ENCODE results near the gene SECTM1.

The SECTM1 gene

DNA sequence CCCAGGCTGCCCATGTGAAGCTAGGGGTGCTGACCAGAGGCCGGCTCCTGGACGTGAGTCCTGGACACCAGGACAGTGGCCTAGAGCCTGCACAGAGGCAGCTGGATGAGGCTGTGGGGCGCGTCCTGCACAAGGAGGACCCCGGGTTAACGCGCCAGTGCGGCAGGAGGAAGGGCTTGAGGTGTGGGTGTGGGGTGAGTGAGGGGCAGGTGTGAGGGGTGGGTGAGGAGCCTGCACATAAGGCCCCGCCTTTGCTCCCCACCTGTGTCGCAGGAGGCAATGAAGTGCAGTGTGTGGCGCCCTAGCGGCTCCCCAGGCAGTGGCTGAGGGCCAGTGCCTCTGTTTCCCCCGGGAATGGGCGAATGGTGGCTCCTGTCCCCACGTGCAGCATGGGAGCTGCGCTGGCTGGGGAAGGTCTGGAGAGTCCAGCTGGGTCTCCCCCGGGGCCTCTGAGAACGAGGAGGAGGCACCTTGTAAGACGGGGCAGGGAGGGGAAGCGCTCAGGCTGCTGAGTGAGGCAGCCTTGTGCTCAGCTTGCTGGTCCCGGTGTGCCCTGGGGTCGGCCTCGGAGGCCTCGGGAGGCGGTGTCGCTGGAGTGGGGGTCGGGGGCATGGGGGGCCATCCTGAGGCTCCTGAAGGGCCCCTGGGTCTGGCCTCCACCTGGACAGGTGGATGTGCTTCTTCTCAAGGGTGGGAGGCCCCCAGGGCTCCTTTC lies 19.4 kb downstream of the SECTM1 start:
- DNase-seq = no peak

DNA sequence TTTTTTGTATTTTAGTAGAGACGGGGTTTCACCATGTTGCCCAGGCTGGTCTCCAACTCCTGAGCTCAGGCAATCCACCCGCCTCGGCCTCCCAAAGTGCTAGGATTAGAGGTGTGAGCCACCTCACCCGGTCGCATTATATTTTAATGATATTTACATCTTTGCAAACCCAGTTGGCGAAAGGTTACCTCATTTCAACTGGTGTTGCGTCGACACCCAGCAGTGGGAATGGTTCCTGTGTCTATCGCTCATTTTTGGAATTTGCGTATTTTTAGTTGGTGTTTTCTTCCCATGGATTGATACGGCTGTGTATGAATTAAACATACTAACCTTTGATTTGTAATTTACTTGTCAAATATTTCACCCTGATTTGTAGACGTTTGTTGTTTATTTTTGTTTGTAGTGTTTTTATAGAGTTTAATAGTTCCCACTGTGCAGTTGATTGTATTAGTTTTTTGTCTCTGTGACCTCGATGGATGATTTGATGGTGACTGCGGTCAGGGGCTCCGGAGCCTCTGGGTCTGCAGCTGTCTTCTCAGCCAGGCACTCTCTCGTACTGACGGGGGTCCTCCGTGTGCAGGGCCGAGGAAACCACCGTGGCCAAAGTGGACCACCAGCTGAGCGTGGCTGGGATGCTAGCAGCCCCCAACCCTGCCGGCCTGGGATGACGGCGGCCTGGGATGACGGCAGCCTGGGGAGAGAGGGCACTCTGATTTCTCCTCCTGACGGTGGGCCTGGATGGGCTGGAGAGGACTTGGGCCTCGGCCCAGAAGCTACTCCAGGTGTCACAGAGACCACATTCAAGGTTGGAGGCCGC lies 20.2 kb downstream of the SECTM1 start:
- no peak for DNase-seq

DNA sequence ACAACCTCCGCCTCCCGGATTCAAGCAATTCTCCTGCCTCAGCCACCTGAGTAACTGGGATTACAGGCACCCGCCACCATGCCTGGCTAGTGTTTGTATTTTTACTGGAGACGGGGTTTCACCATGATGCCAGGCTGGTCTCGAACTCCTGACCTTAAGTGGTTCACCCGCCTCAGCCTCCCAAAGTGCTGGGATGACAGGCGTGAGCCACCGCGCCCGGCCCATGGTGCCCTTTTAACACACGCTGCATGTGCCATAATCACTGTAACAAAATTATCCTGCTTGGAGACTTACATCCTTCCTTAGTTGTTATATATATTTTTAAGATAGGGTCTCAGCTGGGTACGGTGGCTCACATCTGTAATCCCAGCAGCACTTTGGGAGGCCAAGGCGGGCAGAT lies 21.6 kb downstream of the SECTM1 start:
- no peak for DNase-seq

DNA sequence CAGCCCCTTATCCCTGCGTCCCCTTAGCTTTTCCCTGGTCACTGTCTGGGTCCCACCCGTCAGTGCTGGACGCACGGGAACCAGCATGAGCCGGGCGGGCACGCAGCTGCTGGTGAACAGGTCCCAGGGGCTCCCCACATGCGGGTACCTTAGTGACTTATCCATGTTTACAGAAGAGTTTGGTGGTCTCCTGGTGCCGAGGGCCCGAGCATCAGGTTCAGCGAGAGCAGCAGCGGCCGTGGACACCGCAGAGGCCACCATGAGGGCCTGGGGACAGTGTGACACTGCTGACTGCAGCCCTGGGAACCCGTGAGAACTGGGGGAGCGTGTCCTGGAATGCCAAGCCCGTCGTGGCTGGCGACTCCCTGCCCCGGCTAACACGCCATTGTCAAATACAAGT lies 22.7 kb downstream of the SECTM1 start:
- no peak for DNase-seq

DNA sequence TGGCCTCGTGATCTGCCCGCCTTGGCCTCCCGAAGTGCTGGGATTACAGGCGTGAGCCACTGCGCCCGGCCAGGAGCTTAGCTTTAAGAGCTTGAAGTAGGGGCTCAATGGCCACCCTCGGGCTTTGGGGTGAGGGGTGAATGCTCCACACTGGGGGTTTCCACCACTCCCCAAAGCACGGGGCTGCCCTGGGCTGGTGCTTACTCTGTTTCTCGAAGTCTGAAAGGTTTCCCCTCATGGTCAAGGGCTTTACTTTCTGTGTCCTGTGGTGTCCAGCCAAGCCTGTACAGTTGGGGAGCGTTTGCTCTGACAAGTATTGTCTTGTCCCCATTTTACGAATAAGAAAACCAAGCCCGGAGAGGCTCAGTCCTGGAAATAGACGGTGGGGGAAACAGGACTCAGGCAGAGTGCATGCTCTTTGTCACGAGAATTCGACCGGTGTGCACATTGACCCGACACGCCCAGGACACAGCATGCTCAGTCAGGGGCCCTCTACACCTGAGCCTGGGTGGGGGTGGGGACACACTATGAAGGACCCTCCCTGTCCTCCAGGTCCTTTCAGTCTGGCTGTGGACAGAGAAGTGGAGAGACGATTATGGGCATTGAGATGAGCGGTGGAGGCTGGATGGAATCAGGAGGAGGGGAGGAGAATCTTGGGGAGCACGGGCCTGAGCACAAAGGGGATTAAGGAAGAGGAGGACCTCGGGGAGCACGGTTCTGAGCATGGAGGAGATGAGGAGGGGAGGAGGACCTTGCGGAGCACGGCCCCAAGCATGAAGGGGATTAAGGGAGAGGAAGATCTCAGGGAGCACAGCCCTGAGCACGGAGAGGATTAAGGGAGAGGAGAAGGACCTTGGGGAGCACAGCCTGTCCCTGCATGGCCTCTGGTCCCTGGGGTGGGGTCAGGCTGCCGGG lies 23.7 kb downstream of the SECTM1 start:
- no peak for DNase-seq

DNA sequence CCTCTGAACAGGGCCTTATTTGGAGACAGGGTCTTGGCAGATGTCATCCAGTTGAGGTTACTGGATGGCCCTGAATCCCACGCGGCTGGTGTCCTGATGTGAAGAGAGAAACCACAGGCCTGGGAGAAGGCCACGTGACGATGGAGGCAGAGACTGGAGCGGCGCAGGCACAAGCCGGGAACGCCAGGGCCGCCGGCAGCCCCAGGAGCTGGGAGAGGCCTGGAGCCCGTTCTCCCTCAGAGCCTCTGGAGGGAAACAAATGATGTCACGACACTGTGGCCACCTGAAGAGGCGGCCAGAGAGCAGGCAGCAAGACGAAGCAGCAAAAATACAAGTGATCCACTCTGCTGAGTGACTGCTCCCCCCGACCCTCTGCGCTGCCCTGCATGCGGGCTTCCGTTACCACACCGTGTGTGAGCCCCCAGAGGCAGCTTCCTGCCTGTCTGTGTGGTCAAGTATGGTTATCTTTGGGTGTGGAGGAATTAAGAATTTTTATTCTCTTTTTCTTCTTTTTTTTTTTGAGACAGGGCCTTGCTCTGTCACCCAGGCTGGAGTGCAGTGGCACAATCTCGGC lies 27.8 kb downstream of the SECTM1 start:
- DNase-seq = no peak

DNA sequence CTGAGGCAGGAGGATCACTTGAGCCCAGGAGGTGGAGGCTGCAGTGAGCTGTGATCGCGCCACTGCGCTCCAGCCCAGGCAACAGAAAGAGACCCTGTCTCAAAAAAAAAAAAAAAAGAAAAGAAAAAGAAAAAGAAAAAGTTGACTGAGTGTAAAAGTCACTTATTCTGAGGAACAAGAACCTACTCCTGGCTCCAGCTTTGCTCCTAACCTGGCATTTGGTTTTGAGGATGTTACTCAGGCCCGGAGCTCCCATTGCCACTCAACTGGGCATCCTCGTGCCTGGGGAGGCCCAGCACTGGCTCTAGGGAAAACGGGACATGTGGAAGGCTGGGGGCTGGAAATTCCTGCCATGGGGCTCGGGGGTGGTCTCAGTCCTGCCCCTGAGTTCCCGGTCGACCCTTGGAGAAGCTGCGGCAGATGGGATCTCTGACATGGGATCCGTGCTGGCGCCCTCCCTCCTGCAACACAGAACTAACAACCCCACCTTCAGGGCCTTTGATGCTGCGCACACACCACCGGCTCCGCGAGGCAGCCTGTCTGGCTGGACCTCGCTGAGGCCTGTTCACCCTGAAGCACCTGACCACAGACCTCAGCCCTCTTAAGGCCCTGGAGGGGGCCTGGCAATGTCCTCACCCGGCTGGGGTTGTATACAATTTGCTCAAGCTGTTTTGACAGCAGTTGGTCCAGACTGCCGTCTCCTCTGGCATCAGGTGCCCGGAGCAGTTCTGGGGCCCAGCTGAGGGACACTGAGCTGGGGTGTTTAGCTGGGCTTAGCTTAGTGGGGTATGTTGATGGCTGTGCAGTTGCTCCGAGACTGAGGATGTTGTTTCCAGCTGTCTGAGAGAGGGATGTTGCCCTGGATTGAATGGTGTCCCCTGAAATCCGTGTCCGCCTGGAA lies 28.5 kb downstream of the SECTM1 start:
- peak; percentile 2 for DNase-seq

DNA sequence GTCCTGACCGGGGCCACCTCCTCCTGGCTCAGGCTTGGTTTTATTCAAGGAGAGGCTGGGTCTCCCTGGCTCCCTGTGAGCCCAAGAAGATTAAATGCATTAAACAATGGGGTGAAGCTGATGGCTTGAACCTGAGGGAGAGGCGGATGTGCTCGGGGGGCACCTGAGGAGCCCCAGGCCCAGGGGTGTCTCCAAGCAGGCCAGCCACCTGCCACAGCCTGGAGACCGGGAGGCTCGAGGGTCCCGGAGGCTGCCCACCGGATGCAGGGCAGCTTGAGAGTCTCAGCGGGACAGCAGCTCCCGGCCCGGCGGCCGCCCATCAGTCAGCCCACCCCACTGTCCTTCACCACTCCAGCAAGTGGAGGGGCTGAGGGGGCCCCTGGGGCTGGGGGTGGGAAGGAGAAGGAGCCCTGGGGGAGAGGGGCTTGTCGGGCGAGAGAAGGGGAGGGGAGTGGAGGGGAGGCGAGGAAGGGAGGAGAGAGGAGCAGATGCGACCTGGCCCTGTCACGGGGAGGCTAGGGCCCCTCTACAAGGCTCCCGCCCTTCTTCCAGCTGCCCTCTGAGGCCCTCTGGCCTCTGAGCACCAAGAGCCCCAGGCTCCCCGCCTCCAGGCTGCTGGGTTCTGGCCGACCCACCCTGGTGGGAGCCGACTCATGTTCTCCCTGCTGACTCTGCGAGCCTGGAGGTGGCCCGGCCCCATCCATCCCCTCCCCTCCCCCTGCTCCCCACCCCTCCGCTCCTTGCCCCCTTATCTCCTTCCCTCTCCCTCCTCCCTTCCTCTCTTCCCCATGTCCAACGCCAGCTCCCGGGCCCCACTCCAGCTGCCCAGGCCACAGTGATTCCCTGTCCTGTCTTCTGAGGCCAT lies 29.4 kb downstream of the SECTM1 start:
- DNase-seq = no peak

DNA sequence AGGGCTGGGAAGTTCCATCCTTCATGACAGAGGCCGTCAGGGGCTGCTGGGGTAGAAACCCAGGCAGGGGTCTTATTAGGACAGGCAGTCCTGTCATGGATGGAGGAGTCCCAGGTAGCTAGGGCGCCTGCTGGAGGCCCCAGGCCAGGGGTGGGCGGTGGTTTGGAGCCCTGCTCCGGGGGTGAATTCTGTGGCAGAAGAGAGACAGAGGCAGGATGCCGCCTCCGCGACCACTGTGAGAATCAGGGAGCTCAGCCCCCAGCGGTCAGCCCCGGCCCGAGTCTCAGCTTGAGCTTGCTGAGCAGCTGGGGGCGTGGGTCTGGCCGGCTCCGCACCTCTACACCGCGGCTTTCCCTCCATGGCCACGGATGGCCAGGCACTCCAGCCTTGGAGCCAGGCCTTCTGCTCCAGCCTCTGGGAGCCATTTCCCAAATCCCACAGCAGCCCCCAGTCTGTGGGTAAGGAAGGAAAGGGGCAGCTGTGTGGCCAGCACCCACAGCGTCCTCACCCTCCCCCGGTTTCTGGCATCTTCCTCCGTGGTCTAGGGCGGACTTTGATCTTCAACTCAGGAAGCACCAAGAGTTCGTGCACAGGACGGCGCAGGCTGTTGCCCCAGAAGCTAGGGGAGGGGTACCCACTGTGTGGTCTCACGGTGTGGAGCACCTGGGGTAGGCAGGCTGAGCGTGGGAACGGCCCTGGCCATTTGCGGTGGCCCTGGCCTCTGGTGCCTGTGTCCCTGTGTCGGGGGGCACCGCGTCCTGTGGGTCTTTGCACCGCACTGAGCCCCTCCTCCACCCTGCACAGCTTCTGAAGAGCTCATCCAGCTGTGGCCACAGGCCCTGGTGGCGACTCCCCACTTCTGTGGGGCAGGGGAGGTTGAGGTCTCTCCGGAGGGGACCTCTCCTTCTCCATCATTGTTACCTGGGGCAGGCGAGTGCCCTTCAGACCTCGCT lies 30.3 kb downstream of the SECTM1 start:
- no peak for DNase-seq

DNA sequence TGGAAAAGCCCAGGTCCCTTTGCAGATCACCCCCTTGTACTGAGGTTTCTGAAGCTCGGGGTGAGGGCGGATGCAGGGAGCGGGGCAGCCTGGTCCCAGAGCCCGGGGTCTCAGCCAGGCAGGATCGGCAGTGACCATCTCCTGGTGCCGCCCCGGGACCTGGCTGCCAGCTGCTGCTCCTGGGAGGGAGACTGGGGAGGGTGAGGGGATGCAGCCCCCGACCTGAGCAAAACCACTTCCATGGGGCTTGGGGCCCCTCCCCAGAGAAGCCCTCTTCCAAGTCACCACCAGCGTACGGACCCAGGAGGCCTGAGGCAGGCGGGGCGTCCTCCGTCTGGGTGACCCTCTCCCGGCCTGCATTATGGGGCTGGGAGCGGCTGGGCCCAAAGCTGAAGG lies 31.0 kb downstream of the SECTM1 start:
- DNase-seq = no peak

DNA sequence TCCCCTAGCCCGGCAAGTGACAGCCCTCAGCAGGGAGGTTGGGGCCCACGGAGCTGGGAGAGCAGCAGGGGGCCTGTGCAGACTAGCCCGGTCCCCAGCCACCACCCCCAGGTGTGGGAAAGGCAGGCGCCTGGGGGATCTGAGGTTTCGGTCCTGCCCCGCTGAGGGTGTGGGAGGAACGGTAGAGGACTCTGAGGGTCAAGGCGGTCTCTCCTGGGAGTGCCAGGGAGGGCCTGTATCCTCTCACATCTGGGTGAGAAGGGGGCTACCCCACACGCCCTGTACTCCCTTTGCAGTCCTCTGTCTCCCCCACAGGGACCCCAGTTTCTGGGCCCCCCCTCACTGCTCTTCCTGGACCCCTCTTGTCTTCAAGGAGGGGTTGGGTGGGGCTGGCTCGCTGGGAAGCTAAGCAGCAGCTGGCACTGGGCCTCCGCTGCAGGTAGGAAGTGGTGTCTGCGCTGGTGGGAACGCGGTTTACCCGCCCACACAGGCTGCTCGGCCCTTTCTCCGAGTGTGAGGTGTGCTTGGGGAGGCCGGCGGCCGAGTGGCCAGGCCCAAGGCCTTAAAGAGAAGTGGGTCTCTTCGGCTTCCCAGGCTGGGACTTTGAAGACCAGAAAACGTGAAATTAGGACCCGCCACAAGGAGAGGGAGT lies 31.5 kb downstream of the SECTM1 start:
- no peak for DNase-seq

DNA sequence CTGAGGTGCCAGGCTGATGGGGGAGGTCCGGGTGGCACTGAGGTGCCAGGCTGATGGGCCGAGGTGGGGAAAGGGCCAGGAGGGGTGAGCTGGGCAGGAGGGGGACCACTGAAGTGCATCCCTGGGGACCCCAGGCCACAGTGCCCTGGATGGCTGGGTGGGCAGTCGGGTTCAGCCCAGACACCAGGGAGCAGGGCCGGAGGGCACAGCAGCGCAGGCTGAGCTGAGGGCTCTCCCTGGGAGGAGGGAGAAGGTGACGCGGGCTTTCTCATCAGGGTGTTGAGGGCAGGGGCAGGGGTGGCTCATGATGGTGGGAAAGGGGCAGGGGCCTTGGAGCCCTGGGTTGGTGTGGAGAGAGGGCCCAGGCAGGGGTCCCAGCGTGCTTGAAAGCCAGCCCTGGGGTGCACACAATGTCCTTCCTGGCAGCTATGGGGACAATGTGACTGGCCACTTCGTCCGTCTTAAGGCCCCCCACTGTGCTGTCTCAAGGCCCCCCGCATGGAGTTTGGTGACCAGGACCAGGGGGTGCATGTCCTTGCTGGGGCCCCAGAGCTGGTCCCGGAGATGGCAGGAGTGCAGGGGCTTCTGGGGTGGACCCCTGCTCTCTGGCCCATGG lies 32.2 kb downstream of the SECTM1 start:
- no peak for DNase-seq

DNA sequence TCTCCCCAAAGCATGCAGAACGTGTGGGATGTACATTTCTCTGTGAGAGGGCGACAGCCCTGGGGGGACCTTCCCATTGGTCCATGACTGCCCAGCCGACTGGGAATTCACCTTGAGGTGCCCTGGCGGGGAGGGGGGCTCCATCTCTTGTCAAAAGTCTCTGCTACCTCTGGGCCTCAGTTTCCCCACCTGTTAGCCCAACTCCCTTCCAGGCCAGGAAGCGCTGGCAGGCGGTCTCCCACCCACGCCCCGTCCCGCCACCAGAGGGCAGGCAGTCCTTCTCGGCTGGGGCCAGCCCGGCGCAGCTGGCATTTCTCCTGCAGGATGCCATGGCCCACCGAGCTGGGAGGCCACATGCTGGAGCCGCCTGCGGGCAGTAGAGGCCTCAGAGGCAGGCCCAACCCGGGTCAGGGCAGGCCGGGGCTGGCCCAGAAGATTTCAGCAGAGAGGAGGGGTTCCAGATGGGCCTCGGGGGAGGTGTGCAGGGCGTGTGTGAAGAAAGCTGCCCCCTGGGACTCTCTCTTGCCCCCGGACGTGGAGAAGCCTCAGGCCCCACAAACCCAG lies 32.8 kb downstream of the SECTM1 start:
- no peak for DNase-seq

DNA sequence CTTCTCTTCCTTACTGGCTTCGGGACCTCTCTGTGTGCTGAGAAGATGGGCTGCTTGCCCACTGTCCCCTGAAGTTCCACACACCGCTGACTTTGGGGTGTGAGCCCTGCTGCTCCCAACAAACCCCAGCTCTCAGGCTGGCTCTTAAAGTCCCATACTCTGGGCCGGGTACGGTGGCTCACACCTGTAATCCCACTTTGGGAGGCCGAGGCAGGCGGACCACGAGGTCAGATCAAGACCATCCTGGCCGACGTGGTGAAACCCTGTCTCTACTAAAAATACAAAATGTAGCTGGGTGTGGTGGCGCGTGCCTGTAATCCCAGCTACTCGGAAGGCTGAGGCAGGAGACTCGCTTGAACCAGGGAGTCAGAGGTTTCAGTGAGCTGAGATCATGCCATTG lies 33.3 kb downstream of the SECTM1 start:
- DNase-seq = no peak

DNA sequence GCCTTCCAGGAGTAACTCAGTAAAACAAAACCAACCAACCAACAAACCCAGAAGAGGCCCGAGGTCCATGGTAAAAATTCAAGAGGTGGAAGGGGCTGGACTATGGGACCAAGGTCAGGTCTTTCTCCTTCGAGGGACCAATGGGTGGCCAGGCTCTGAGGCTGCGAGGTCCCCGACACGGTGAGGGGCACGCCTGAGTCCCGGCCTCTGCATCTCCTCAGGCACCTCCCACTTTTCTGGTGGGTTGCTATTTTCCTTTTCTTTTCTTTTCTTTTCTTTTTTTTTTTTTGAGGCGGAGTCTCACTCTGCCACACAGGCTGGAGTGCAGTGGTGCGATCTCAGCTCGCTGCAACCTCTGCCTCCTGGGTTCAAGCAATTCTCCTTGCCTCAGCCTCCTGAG lies 34.1 kb downstream of the SECTM1 start:
- no peak for DNase-seq

DNA sequence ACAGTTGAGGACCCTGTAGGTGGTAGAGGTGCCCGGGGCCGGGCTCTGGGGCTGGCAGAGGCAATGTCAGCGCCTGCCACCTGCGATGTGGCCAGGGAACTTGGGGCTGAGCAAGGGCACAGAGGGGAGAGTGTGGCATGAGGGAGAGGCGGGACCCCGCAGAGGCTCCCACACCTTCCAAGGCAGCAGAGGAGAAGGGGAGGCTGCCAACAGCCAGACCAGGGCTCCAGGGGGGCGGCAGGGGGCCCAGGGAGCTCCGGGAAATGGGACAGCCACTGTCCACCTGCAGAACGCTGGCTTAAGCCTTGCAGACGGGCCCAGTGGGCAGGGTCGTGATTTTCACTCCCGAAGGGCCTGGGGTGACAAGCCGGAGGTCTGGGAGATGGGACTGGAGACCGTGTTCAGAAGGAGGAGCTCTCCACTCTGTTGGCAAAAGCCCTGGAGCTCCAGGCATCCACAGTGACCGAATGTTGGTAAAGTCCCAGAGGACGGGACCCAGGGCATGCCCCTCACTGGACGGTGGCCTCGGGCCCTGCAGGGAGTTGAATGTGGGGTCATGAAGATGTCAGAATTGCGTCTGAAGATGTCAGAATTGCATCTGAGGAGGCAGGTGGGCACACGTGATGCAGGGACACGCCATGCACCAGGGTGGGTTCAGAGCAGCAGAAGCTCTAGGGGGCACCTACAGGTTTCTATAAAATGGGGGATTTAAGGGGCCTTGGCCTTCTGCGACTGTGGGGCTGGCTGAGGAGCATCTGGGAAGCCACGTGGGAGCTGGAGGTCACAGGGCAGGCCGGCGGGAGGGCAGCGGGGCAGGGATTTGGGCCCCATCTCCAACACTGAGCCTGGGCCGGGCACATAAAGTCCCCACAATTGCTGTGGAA lies 34.8 kb downstream of the SECTM1 start:
- DNase-seq = no peak

Measured in DMS79 (cell line).